ENCODE results near the gene CPPED1.
"Not testable (repeated sequence)": the region's sequence is repeated elsewhere in the genome, so short reads cannot be mapped to it uniquely, and the experiment has no call there.

The CPPED1 gene

GRCh38 chr16:12818326-12818725 is 14.6 kb upstream of the CPPED1 start:
- Histone ChIP-seq H3K4me3 (ENCODE audit: low read length) (no peak overlapping the region), H3K4me1 (ENCODE audit: control insufficient read depth, insufficient read depth, low read length) (no peaks in the 10 kb centered on the region), H3K9me3 (ENCODE audit: control insufficient read depth, low read length) (no peaks in the 10 kb centered on the region), H3K27me3 (ENCODE audit: control insufficient read depth, insufficient read depth, low read length) (peaks cover 3% of the 10 kb centered on the region), H3K9ac (ENCODE audit: low read length) (no peak overlapping the region), H3K36me3 (ENCODE audit: control insufficient read depth, insufficient read depth, low read length) (no peaks in the 10 kb centered on the region)

DNA sequence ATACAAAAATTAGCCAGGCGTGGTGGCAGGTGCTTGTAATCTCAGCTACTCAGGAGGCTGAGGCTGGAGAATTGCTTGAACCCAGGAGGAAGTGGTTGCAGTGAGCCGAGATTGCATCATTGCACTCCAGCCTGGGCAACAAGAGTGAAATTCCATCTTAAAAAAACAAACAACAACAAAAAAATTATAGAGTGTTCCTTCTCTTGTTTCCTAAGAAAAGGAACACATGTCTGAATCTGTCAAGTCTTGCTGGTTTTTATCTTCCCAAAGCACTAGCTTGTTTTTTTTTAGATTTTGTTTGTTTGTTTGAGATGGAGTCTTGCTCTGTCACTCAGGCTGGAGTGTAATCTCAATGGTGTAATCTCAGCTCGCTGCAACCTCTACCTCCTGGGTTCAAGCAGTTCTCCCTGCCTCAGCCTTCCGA is 13.1 kb upstream of the CPPED1 start:
- H3K9ac ChIP-seq (ENCODE audit: low read length); H3K27me3 ChIP-seq (ENCODE audit: control insufficient read depth, insufficient read depth, low read length); H3K9me3 ChIP-seq (ENCODE audit: control insufficient read depth, low read length); H3K36me3 ChIP-seq (ENCODE audit: control insufficient read depth, insufficient read depth, low read length); H3K4me3 ChIP-seq (ENCODE audit: low read length); H3K4me1 ChIP-seq (ENCODE audit: control insufficient read depth, insufficient read depth, low read length): not testable (repeated sequence)

GRCh38 chr16:12815361-12815760 is 11.7 kb upstream of the CPPED1 start:
- no peaks in the 10 kb centered on the region for H3K9me3 ChIP-seq (ENCODE audit: control insufficient read depth, low read length)
- H3K9ac ChIP-seq (ENCODE audit: low read length), result no peak overlapping the region
- H3K36me3 ChIP-seq (ENCODE audit: control insufficient read depth, insufficient read depth, low read length), result no peaks in the 10 kb centered on the region
- H3K27me3 ChIP-seq (ENCODE audit: control insufficient read depth, insufficient read depth, low read length), result peaks cover 3% of the 10 kb centered on the region
- no peaks in the 10 kb centered on the region for H3K4me1 ChIP-seq (ENCODE audit: control insufficient read depth, insufficient read depth, low read length)
- no peak overlapping the region for H3K4me3 ChIP-seq (ENCODE audit: low read length)

- H3K4me3 ChIP-seq (ENCODE audit: low read length); H3K9ac ChIP-seq (ENCODE audit: low read length); H3K4me1 ChIP-seq (ENCODE audit: control insufficient read depth, insufficient read depth, low read length); H3K36me3 ChIP-seq (ENCODE audit: control insufficient read depth, insufficient read depth, low read length); H3K9me3 ChIP-seq (ENCODE audit: control insufficient read depth, low read length); H3K27me3 ChIP-seq (ENCODE audit: control insufficient read depth, insufficient read depth, low read length): not testable (repeated sequence)
Observed at GRCh38 chr16:12813734-12814133, 10.0 kb upstream of the CPPED1 start.

DNA sequence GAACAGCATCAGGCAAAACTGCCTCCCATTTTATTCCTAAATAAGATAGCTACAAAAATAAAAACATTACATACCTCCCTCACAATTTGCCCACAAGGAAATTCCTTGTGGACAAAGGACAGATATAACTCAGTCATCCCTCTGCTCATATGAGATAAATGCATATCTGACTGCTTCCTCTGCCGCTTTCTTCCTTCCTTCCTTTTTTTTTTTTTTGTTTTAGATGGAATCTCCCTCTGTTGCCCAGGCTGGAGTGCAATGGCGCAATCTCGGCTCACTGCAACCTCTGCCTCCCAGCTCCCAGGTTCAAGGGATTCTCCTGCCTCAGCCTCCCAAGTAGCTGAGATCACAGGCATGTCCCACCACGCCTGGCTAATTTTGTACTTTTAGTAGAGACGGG is 9.6 kb upstream of the CPPED1 start:
- not testable (repeated sequence) for H3K9me3 ChIP-seq (ENCODE audit: control insufficient read depth, low read length); H3K4me3 ChIP-seq (ENCODE audit: low read length); H3K9ac ChIP-seq (ENCODE audit: low read length)

GRCh38 chr16:12811441-12812383 is 8.0 kb upstream of the CPPED1 start:
- H3K9me3 ChIP-seq (ENCODE audit: control insufficient read depth, low read length), result no peaks in the 10 kb centered on the region
- H3K4me3 ChIP-seq (ENCODE audit: low read length), result no peak overlapping the region
- no peak overlapping the region for H3K9ac ChIP-seq (ENCODE audit: low read length)
- no peaks in the 10 kb centered on the region for H3K4me1 ChIP-seq (ENCODE audit: control insufficient read depth, insufficient read depth, low read length)
- no peaks in the 10 kb centered on the region for H3K36me3 ChIP-seq (ENCODE audit: control insufficient read depth, insufficient read depth, low read length)
- no peaks in the 10 kb centered on the region for H3K27me3 ChIP-seq (ENCODE audit: control insufficient read depth, insufficient read depth, low read length)

More for the DNA sequence above, 9.6 kb upstream of the CPPED1 start:
- H3K27me3 ChIP-seq (ENCODE audit: control insufficient read depth, insufficient read depth, low read length); H3K36me3 ChIP-seq (ENCODE audit: control insufficient read depth, insufficient read depth, low read length); H3K4me1 ChIP-seq (ENCODE audit: control insufficient read depth, insufficient read depth, low read length): not testable (repeated sequence)

- Histone ChIP-seq H3K4me3 (ENCODE audit: low read length) (no peak overlapping the region), H3K27me3 (ENCODE audit: control insufficient read depth, insufficient read depth, low read length) (no peaks in the 10 kb centered on the region), H3K36me3 (ENCODE audit: control insufficient read depth, insufficient read depth, low read length) (no peaks in the 10 kb centered on the region), H3K9ac (ENCODE audit: low read length) (no peak overlapping the region), H3K4me1 (ENCODE audit: control insufficient read depth, insufficient read depth, low read length) (peaks cover 10% of the 10 kb centered on the region), H3K9me3 (ENCODE audit: control insufficient read depth, low read length) (no peaks in the 10 kb centered on the region)
Observed at GRCh38 chr16:12805066-12805465, 1.4 kb upstream of the CPPED1 start.

DNA sequence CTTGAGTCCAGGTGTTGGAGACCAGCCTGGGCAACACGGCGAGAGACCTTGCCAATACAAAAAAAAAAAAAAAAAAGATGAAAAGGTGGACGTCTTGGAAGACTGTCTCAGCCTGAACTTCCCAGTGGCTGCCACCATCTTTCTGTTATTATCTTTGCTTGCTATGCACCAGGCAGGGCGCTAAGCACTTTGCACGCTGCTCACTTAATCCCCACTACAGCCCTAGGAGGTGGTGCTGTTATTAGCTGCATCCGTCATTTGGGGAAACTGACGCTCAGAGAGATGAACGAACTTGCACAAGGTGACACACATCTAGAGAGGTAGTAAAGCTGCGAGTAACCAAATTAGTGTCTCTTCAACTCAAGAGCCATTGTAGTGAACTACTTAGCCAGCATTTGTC is 708 bp upstream of the CPPED1 start:
- no peaks in the 10 kb centered on the region for H3K36me3 ChIP-seq (ENCODE audit: control insufficient read depth, insufficient read depth, low read length)
- no peak overlapping the region for H3K9ac ChIP-seq (ENCODE audit: low read length)
- no peaks in the 10 kb centered on the region for H3K27me3 ChIP-seq (ENCODE audit: control insufficient read depth, insufficient read depth, low read length)
- no peak overlapping the region for H3K4me3 ChIP-seq (ENCODE audit: low read length)
- H3K9me3 ChIP-seq (ENCODE audit: control insufficient read depth, low read length), result no peaks in the 10 kb centered on the region
- peaks cover 10% of the 10 kb centered on the region for H3K4me1 ChIP-seq (ENCODE audit: control insufficient read depth, insufficient read depth, low read length)

- Histone ChIP-seq H3K4me3 (ENCODE audit: low read length) (peak overlapping the region; percentile 98), H3K9ac (ENCODE audit: low read length) (no peak overlapping the region), H3K4me1 (ENCODE audit: control insufficient read depth, insufficient read depth, low read length) (peaks cover 10% of the 10 kb centered on the region), H3K36me3 (ENCODE audit: control insufficient read depth, insufficient read depth, low read length) (no peaks in the 10 kb centered on the region), H3K9me3 (ENCODE audit: control insufficient read depth, low read length) (no peaks in the 10 kb centered on the region), H3K27me3 (ENCODE audit: control insufficient read depth, insufficient read depth, low read length) (no peaks in the 10 kb centered on the region)
Observed at GRCh38 chr16:12802661-12803060, 1.0 kb downstream of the CPPED1 start.

DNA sequence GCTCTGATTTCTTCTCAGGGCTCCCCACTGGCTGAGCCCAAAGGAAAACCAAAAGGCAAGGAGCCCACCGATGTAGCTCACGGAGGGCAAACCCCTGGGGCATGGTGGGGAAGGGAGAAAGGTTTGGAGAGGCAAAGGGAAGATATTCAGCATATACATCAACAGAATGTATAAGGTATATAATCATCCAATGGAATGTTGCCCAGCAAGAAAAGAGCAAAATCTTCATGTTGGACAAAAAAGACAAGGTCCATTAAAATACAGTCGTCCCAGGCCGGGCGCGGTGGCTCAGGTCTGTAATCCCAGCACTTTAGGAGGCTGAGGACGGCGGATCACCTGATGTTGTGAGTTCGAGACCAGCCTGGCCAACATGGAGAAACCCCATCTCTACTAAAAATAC is 1.6 kb downstream of the CPPED1 start:
- H3K9me3 ChIP-seq (ENCODE audit: control insufficient read depth, low read length), result no peaks in the 10 kb centered on the region
- no peaks in the 10 kb centered on the region for H3K27me3 ChIP-seq (ENCODE audit: control insufficient read depth, insufficient read depth, low read length)
- H3K36me3 ChIP-seq (ENCODE audit: control insufficient read depth, insufficient read depth, low read length), result no peaks in the 10 kb centered on the region
- H3K4me3 ChIP-seq (ENCODE audit: low read length), result no peak overlapping the region
- H3K9ac ChIP-seq (ENCODE audit: low read length), result no peak overlapping the region
- peaks cover 10% of the 10 kb centered on the region for H3K4me1 ChIP-seq (ENCODE audit: control insufficient read depth, insufficient read depth, low read length)

GRCh38 chr16:12801511-12802042 is 2.1 kb downstream of the CPPED1 start:
- Histone ChIP-seq H3K4me3 (ENCODE audit: low read length) (no peak overlapping the region), H3K27me3 (ENCODE audit: control insufficient read depth, insufficient read depth, low read length) (no peaks in the 10 kb centered on the region), H3K4me1 (ENCODE audit: control insufficient read depth, insufficient read depth, low read length) (peaks cover 10% of the 10 kb centered on the region), H3K9ac (ENCODE audit: low read length) (no peak overlapping the region), H3K36me3 (ENCODE audit: control insufficient read depth, insufficient read depth, low read length) (no peaks in the 10 kb centered on the region), H3K9me3 (ENCODE audit: control insufficient read depth, low read length) (no peaks in the 10 kb centered on the region)

DNA sequence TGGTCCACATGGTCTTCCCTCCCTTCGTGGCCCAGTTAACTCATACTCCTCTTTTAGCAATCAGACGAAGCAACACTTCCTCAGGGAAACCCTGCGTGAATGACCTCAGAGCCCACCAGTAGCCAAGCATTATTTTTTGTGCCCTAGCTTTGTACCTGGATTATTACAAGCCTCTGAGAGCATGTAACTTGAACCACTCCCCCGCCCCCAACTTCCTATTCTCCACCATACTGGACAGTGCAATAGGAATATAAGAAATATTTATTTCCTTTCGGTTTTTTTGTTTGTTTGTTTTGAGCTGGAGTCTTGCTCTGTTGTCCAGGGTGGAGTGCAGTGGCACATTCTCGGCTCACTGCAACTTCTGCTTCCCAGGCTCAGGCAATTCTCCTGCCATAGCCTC is 2.9 kb downstream of the CPPED1 start:
- H3K9me3 ChIP-seq (ENCODE audit: control insufficient read depth, low read length), result no peaks in the 10 kb centered on the region
- no peak overlapping the region for H3K4me3 ChIP-seq (ENCODE audit: low read length)
- no peaks in the 10 kb centered on the region for H3K36me3 ChIP-seq (ENCODE audit: control insufficient read depth, insufficient read depth, low read length)
- H3K27me3 ChIP-seq (ENCODE audit: control insufficient read depth, insufficient read depth, low read length), result no peaks in the 10 kb centered on the region
- H3K9ac ChIP-seq (ENCODE audit: low read length), result no peak overlapping the region
- peaks cover 10% of the 10 kb centered on the region for H3K4me1 ChIP-seq (ENCODE audit: control insufficient read depth, insufficient read depth, low read length)
